GM19023 (cell line): ENCODE results near the gene TGM5.
"Not testable (repeated sequence)": the region's sequence is repeated elsewhere in the genome, so short reads cannot be mapped to it uniquely, and the experiment has no call there.

Source experiments
- ATAC-seq: cut with Tn5 transposase; IDR thresholded peaks from one replicate; pipeline ENCODE4 v1.9.1; 2021; ENCODE audit warnings: mild to moderate bottlenecking, moderate library complexity; ENCODE audit not compliant: unreplicated experiment

TGM5 gene

DNA sequence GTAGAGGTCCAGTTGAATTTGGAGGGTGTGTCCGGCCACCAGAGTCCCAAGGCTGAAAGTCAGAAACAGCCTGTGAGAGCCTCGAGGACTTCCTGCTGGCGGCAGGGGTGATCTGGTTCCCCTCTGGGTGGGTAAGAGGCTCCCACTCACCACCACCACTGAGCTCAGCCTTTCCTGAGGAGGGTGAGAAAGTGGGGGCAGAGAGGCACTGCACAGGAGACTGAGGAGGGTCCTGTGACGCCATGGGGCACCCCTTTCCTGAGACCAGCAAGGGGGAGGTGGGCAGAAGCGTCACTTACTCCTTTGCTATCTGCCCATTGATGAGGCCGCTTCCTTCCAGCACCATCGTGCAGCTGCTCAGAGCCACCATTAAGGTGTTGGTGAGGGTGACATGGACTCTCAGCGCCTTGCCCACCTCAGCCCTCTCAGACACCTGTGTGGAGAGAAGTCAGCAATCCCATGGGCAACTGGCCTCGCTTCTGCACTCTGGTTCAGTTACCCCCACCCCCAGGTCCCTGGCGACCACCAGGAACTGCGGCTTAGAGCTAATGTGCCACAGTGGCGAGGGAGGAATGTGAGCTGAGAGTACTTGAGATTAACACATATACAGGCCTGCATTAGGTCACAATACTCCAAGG, 10.0 kb upstream of the TGM5 start:
- no peak for ATAC-seq

DNA sequence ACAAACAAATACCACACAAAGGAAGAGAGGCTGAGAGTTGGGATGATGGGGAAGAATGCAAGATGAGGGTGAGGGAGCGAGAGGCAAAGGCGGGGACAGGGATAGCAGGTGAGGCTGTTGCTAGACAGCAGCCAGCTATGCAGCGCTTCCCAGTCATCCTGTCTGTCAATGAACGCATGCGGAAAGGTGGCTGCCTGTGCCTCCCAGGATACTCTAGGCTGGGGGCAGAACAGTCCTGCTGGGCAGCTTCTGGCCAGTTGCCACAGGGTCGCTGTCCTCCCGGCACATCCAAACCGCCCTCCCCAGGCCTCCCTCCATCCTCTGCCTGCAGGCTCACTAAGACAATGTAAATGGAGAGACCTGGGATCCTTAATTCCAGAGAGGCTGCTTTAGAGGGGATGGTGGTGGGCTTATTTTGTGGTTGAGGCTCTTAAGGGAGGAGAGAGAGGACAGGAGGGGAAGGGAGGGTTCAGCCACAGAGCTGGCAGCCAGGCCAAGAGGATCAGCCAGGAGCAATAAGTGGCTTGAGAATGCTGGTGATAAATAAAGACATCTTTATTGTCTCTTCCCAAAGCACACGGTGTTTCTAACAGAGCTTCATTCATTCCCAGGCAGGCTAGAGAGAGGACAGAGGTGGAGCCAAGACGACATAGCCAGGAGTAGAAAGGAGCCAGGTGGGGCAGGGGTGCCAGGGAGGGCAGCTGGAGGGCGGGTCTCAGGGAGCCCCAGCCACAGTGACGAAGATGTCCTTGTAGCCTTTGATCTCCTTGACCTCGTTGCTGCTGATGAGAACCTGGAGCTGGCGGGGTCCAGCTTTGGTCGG, 9.2 kb upstream of the TGM5 start:
- no peak for ATAC-seq

DNA sequence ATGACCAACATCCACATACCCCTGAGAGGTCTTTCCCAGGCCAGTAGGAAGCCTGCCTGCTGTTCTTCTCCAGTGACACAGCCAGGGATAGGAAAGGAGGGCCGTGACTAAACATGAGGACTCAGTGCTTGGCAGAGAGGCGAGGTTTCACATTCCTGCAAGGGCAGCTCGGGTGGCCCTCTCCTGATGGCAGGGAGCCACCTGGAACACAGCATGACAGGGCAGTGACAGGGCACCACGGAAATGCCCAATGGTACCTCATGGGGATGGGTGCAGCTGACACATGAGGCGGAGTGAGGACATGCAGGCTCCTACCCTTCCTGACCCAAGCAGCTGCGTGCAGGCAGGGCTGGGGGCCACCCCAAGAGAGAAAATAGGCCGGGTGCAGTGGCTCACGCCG, 7.4 kb upstream of the TGM5 start:
- ATAC-seq: no peak

DNA sequence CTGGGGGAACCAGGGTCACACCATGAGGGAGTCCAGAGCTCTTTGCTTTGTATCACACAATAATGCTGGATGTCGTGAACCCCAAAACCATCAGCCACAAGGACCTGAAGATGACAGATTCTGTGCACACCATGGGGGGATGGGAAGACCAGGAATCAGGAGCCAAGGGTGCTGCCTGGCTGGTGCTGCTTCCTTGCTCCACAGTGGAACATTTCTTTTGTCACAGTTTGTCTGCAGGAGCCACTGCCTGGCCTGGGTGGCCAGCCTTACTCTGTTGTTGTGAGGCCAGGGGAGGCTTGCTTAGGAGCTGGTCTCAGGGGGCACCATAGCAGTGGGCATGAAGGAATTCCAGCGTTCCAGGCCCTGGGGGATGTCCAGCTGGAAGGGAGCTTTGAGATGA, 6.5 kb upstream of the TGM5 start:
- ATAC-seq: no peak

DNA sequence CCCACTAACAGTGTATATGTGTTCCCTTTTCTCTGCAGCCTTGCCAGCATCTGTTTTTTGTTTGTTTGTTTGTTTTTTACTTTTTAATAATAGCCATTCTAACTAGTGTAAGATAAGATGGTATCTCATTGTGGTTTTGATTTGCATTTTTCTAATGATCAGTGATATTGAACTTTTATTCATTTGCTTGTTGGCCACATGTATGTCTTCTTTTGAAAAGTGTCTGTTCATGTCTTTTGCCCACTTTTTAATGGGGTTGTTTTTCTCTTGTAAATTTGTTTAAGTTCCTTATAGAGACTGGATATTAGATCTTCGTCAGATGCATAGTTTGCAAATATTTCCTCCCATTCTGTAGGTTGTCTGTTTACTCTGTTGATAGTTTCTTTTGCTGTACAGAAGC, 5.2 kb upstream of the TGM5 start:
- ATAC-seq: not testable (repeated sequence)

DNA sequence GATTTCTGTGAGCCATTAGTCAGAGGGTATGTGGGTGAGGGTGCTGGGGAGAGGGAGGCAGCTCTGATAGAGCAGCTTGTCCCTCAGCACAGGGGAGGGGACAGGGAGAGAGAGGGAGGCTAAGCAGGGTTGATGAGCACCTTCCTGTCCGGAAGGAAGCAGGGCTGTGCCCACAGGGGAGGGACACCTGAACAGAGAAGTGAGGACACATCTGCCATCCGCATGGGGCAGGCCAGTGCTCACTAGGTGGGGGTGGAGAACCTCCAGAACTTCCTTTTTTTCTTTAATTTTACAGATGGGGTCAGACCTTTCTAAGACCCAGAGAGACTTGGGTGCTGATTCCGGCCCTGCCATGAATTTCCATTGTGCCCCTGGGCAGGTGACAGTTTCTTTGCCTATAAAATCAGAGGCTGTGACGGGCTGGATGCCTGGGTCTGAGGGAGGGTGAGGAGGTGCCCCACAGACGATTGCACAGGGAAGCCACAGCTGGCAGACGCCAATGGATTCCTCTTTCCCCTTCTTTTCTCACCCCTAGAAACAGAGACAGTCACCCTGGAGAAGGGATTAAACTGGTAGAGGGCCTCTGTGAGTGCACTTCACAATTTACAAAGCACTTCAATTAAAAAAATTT, 4.1 kb upstream of the TGM5 start:
- ATAC-seq: no peak

DNA sequence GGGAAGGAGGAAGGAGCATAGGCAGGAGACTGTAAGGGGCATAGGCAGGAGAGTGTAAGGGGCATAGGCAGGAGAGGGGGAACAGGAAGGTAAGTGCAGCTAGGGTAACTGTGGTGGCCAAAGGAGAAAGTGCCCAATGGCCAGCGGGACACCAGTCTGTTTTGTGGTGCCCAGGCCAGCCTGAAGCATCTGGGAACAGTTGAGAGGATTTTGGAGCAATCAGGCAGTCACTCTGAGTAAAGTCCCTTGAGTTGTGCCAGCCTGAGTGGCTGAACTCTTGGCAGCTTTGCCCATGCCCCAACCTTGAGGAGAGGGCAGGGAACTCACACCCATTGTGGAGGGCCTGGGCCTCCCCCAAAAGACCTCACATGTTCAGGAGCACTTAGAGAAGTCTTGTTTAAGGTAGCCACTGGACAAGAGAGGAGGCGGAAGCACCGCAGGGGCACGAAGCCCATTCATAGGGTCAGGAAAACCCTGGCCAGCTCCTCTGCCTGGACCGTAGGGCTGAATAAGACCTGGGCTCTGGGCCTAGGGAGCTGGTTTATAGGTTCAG, 3.5 kb upstream of the TGM5 start:
- no peak for ATAC-seq

DNA sequence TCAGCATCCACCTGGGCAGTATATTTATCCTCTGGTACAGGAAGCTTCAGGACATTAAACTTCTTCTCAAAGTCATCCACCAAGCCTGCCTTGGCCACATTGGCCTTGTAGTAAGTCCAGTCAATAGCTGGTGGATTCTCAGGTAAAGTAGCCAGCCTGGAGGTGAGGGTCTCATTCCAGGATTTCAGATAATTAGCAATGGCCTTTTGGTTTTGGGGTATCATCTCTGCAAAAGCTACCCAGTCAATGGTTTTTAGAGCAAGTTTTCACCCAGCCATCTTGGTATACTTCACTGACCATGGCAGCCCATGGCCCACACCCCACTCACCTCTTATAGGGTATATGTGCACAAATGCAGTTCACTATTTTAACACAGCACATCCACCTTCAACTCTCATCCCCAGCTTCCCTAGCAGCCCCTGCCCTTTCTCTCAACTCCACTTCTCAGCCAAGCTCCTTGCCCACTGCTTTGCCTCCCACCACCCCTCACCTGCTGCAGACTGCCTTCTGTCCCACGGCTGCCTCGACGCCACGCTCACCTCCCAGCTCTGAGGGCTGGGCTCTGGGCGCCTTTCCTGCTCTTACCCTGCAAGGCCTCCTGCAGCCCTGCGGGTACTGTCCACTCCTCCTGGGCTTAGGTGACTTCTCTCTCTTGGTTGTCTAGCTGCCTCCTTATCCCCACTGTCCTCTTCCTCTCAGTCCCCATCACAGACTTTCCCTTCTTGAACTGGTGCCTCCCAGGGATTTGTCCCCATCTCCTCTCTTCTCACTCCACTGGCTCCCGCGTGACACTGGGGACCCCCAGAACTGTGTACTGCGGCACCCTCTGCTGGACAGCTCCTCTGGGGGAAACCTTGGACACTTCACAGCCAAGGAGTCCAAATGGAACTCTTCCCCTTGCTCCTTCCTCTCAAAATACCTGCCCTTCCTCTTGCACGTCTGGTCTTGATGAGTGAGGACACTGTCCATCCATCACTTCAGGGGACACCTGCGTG, 1.7 kb upstream of the TGM5 start:
- no peak for ATAC-seq

DNA sequence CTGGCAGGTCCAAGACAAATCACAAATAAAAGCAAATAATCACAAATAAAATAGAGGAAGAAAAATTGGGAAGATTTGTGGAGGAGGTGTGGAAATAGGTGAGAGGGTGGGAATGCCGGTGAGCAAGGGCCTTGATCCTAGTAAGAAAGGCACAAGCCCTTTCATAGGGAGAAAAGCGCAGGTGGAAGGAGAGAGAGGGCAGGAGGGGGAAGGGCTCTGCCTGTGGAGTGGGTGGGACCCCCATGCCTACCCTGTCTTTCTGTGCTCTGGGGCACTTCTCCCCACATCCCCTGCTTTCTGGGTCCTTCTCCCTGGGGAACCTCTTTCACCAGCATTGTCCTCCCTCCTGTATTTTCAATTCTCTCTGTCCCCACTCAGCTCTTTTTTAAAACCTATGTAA, 711 bp upstream of the TGM5 start:
- no peak for ATAC-seq

DNA sequence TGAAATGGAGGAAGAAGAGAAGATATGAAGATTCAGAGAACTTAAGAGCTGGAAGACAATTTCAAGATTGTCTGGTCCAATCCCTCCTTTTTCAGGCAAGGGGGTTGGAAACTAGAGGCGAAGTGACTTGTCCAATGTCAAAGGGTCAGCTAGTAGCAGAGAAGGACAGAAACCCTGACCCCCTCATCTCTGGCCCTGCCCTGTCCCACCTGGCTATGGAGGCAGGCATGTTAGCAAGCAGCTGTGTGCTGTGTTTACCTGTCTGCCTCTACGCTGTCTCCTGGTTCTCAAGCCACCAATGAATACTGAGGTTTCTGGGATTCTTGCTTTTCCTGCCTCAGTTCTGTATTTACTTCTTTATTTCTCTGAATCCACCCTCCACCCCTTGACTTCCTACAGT, 342 bp downstream of the TGM5 start:
- no peak for ATAC-seq

DNA sequence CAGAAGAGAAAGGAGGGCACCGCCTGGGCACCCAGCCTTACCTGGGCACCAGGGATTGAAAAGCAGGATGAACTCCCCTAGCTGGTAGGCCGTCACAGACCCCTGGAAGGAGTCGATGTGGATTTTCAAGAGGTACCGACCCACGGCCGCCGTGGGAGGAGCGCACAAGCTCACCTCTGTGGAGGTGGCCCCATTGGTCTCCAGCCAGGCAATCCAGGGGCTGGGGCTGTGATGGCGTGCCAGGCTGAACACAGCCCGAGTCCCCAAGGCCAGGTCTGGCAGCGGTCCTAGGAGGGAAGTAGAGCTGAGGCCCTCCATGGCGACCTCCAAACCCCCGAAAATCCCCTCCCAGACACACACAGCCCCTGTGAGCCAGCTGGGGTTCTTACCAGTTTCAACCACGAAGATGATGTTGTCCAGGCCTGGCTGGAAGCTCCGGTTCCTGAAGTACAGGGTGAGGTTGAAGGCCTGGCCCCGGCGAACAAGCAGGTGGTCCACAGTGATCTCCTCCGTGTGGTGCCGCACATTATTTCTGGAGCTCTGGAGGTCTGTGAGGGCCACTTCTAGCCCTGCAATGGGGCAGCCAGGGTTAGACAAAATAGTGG, 6.6 kb downstream of the TGM5 start:
- no peak for ATAC-seq

DNA sequence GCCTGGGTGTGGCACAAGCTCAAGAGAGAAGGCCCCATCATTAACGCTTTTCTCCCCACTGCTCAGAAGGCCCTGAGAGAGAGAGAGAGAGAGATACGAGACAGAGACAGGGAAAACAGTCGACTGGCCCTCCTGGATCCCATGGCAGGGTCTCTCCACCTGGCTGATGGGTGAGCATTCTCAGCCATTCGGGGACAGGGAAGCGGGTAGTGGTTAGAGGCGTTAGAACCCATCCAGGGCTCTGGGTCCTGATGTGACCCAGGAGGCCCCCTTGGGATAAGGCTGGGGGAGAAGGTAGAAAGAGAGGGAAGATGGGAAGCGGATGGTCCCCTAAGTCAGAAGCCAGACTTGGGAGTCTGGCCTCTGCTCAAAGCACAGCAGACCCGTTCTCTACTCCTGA, 7.9 kb downstream of the TGM5 start:
- ATAC-seq: no peak

DNA sequence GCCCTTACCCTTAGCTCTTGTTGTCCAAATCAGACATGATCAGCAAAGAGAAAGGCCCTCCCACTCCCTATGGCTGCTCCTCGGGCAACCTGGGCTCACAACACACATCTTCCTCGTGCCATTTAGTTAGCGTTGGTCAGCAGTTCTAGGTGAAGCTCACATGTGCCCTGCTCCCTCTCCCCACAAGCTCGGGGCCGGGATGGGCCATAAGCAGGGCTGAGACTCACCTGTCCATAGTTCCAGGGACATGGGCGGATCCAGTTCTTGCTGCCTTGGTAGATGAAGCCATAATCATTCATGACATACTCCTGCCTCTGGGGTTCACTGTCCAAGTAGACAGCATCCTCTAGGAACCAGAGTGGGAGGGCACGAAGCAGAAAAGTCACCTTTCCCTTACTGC, 10.4 kb downstream of the TGM5 start:
- ATAC-seq: no peak

DNA sequence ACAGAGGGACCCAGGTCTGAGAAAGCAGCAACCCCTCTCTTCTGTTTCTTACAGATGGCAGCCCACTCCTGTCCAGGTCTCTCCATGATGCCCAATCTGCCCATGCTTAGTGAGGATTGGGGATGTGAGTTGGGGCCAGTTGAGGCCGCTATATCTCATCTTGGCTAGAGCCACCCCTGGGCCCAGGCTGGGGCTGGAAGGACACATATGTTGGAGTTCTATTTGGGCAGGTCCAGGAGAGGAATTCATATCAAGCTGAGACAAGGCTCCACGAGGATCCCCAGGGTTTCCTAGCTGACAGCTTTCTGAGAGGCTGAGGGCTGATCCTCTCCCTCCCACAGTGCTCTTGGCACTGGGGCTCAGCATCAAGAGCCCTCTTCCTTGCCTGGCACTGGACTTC, 11.4 kb downstream of the TGM5 start:
- no peak for ATAC-seq

DNA sequence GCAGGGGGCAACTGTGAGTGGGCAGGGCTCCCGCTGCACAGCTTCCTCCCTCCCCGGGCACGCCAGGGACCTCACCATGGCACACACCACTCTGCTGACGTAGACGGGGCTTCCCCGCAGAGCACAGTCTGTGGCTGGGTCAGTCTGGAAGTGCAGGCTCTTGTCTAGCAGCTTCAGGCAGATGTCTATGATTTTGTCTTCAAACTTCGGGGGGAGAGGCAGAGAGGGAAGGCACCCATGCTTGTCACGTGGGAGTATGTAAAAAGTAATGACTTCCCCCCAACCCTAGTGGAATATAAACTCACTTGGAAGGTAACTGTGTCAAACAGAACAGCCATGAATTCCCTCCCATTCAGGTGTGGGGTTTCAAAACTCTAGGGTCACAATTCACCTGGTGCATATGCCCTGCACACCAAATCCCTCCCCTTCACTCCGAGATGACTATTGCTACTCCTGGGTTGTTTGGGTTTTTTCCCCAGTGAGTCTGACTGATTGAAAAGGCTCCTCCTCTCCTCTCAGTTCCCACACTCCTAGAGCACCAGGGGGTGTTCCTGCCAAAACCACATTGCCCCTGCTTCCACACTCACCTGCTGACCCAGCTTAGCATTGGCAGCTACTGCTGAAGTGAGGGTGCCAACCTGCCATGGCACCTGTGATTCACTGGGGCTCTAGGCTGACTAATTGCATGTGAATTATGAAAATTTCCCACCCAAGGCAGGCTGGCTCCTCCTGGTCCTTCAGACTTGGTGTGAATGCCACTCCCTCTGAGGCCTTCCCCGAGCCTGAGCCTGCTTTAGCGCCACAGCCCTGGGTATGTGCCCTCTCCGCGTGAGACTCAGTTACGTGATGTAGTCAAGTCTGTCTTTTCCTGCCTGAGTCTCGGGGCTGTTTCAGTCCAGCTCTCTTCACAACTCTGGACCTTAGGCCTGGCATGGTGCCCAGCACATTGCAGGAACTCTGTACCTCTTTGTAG, 13.0 kb downstream of the TGM5 start:
- peak; percentile 56 for ATAC-seq

DNA sequence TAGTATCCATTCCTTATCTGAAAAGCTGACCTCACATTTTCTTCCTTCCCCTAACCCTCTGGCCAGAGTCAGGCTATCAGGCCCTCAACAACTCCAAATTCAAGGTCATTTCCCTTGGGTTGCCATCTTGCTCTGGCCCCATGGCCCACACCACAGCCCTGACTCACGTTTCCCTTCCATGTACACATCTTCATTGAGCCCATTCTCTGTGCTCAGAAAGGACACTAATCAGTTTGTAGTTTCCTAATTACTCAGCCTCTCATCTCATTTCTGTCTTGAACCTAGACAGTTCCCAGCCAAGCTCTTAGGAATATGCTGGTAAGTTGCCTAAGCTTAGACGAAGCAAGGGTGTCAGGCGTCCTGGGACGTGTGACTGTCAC, 14.9 kb downstream of the TGM5 start:
- no peak for ATAC-seq

DNA sequence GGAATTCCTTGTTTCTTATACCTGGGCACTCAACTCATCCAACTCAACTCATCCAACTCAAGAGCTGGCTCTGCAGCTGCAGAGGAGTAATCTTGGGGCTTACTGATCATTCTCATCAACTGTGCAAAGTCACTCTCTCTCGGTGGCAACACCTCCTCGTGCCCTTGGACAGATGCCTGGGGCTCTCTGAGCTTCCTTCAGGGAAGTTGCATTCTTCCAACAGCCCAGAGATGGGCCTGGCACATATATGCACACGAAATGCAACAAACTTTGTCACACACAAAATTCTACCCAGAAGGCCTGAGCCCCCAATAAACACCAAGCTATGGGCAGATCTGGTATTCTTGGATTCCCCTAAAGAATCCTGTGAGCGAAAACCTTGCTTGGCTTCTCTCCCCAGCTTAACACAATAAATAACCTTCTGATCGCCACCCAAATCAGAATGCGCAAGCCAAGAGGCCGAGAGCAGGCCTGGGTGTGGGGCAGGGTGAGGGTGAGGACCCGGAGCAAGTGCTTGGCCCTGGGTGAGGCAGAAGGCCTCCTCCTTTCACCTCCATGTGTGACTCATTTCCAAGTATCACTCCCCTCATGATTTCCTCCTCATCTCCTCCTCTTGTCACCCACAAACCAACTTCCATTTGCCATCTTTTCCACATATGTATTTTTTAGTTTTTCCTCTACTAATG, 15.4 kb downstream of the TGM5 start:
- no peak for ATAC-seq

DNA sequence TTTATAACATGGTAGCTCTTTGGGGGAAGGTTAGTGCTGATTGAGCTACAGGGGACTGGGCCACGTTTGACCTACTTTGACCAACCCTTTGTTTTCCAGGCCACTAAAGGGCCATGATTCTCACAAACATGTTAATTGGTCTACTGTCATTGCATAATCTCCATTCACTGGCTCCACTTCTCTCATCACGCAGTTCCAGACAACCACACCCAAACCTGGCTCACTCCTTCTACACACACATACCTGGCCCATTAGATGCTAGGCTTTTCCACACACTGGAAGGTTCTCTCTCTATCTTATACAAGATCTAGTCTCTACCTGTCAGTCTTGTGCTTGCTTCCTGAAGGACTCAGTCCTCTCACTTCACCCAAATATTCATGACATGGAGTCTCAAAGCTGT, 15.9 kb downstream of the TGM5 start:
- ATAC-seq: no peak
